ENCODE data around the gene JPH2.

The JPH2 gene

DNA sequence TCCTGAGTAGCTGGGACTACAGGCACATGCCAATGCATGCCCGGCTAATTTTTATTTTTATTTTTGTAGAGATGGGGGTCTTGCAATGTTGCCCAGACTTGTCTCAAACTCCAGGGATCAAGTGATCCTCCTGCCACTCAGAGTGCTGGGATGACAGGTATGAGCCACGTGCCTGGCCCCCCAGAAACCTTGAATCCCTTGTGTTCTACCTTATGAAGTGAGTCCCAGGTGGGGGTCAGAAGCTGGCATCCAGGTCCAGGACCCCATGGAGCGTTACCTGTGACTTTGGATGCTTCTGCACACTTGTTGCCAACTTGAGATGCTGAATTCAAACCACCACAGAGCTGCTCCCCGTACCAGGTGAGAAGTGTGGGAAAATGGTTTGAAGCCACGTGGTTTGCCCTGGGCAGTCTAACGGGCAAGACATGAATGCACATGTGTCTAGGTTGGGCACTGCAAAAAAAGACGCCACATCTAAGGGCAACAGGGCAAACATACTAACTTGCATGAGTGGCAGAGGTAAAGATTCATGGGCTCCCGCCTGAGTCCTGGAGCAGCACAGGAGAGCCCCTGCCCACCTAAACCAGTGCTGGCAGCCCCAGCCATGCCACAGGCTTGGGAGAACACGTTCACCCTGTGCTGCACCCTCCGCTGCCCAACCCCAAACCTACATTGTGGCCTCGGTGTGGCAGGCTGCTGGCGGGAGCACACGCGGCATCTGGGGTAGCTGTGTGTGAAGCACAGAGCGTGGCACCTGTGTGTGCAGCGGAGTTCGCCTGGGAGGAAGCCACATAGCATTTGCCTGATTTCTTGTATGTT lies 101.2 kb downstream of the JPH2 start:
- no peak for DNase-seq (ENCODE audit: low read depth in 1 of 2, low spot score in 1 of 2)
- TF ChIP-seq, protein P1, sequence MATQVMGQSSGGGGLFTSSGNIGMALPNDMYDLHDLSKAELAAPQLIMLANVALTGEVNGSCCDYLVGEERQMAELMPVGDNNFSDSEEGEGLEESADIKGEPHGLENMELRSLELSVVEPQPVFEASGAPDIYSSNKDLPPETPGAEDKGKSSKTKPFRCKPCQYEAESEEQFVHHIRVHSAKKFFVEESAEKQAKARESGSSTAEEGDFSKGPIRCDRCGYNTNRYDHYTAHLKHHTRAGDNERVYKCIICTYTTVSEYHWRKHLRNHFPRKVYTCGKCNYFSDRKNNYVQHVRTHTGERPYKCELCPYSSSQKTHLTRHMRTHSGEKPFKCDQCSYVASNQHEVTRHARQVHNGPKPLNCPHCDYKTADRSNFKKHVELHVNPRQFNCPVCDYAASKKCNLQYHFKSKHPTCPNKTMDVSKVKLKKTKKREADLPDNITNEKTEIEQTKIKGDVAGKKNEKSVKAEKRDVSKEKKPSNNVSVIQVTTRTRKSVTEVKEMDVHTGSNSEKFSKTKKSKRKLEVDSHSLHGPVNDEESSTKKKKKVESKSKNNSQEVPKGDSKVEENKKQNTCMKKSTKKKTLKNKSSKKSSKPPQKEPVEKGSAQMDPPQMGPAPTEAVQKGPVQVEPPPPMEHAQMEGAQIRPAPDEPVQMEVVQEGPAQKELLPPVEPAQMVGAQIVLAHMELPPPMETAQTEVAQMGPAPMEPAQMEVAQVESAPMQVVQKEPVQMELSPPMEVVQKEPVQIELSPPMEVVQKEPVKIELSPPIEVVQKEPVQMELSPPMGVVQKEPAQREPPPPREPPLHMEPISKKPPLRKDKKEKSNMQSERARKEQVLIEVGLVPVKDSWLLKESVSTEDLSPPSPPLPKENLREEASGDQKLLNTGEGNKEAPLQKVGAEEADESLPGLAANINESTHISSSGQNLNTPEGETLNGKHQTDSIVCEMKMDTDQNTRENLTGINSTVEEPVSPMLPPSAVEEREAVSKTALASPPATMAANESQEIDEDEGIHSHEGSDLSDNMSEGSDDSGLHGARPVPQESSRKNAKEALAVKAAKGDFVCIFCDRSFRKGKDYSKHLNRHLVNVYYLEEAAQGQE (IDR thresholded peaks at IDR 0.05; ENCODE audit: insufficient replicate concordance, low read depth), result no peak
- Histone ChIP-seq H3K4me3 (replicated peaks; ENCODE audit: insufficient read depth, low read length) (no peak overlapping the region), H3K27ac (replicated peaks) (no peak overlapping the region), H3K27me3 (ENCODE audit: insufficient read depth, poor library complexity, severe bottlenecking) (no peaks in the 10 kb centered on the region)

- no peak overlapping the region for H3K4me3 ChIP-seq (replicated peaks; ENCODE audit: insufficient read depth, low read length)
- no peak for DNase-seq (ENCODE audit: low read depth in 1 of 2, low spot score in 1 of 2)
- no peak for TF ChIP-seq SPI1 (IDR thresholded peaks at IDR 0.05; ENCODE audit: borderline replicate concordance, low read depth)
- no peak for TF ChIP-seq POLR2AphosphoS5 (IDR thresholded peaks at IDR 0.05; ENCODE audit: low read depth)
- TF ChIP-seq, protein P2, sequence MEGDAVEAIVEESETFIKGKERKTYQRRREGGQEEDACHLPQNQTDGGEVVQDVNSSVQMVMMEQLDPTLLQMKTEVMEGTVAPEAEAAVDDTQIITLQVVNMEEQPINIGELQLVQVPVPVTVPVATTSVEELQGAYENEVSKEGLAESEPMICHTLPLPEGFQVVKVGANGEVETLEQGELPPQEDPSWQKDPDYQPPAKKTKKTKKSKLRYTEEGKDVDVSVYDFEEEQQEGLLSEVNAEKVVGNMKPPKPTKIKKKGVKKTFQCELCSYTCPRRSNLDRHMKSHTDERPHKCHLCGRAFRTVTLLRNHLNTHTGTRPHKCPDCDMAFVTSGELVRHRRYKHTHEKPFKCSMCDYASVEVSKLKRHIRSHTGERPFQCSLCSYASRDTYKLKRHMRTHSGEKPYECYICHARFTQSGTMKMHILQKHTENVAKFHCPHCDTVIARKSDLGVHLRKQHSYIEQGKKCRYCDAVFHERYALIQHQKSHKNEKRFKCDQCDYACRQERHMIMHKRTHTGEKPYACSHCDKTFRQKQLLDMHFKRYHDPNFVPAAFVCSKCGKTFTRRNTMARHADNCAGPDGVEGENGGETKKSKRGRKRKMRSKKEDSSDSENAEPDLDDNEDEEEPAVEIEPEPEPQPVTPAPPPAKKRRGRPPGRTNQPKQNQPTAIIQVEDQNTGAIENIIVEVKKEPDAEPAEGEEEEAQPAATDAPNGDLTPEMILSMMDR (IDR thresholded peaks at IDR 0.05; ENCODE audit: insufficient read depth, low read length), result no peak
- no peak for TF ChIP-seq GABPA (IDR thresholded peaks at IDR 0.05; ENCODE audit: low read depth)
- TF ChIP-seq, protein P1 (IDR thresholded peaks at IDR 0.05; ENCODE audit: insufficient replicate concordance, low read depth), result no peak
- H3K27ac ChIP-seq (replicated peaks), result no peak overlapping the region
- H3K27me3 ChIP-seq (ENCODE audit: insufficient read depth, poor library complexity, severe bottlenecking), result no peaks in the 10 kb centered on the region
Observed at GRCh38 chr20:44084891-44085290, 102.1 kb downstream of the JPH2 start.

DNA sequence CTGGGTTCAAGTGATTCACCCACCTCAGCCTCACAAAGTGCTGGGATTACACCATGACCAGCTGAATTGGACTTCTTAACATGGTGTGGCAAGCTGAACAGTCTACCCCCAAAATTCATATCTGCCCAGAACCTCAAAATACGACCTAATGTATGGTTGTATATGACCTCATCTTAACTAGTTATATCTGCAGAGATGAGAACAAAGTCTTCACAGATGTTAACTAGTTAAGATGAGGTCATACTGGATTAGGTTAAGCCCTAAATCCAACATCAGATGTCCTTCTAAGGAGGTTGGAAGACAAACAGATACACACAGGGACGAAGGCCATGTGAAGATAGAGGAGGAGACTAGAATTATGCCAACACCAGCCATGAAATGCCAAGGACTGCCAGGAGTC lies 102.5 kb downstream of the JPH2 start:
- TF ChIP-seq SPI1 (IDR thresholded peaks at IDR 0.05; ENCODE audit: borderline replicate concordance, low read depth) (no peak), GABPA (IDR thresholded peaks at IDR 0.05; ENCODE audit: low read depth) (no peak), POLR2AphosphoS5 (IDR thresholded peaks at IDR 0.05; ENCODE audit: low read depth) (no peak)
- TF ChIP-seq, protein P2 (IDR thresholded peaks at IDR 0.05; ENCODE audit: insufficient read depth, low read length), result no peak
- TF ChIP-seq, protein P1 (IDR thresholded peaks at IDR 0.05; ENCODE audit: insufficient replicate concordance, low read depth), result no peak
- Histone ChIP-seq H3K4me3 (replicated peaks; ENCODE audit: insufficient read depth, low read length) (no peak overlapping the region), H3K27me3 (ENCODE audit: insufficient read depth, poor library complexity, severe bottlenecking) (no peaks in the 10 kb centered on the region), H3K27ac (replicated peaks) (no peak overlapping the region)
- DNase-seq (ENCODE audit: low read depth in 1 of 2, low spot score in 1 of 2), result no peak

Measured in HL-60 (cell line).